Endothelial cell of umbilical vein (primary cell): Measurements from ENCODE around the gene CKB.

Source experiments
- CTCF ChIP-seq, 2 donors: IDR thresholded peaks; 1 replicate in 1 of 2; 2 replicates in 1 of 2; pipeline ENCODE4 v1.5.1; 2011; ENCODE audit warnings: low read length in 2 of 2, mild to moderate bottlenecking in 2 of 2, moderate library complexity in 2 of 2, control low read depth in 1 of 2, inconsistent platforms in 1 of 2, low read depth in 1 of 2; ENCODE audit not compliant: insufficient read depth in 1 of 2; ENCODE audit errors: extremely low read depth in 1 of 2
- EZH2 ChIP-seq: IDR thresholded peaks from 2 replicates; pipeline ENCODE4 v1.6.1; 2012; ENCODE audit warnings: borderline replicate concordance, low read depth, mild to moderate bottlenecking, moderate library complexity, low read length, inconsistent platforms; ENCODE audit not compliant: severe bottlenecking
- FOS ChIP-seq: IDR thresholded peaks from 2 replicates; pipeline ENCODE4 v1.6.1; 2011; ENCODE audit warnings: mild to moderate bottlenecking, low read length, moderate library complexity, borderline replicate concordance; ENCODE audit not compliant: insufficient read depth
- GATA2 ChIP-seq: IDR thresholded peaks from 2 replicates; pipeline ENCODE4 v1.7.0; 2011; ENCODE audit warnings: low read depth, mild to moderate bottlenecking, moderate library complexity, mixed read lengths, low read length; ENCODE audit not compliant: insufficient read length, insufficient read depth
- MYC ChIP-seq: IDR thresholded peaks from one replicate; pipeline ENCODE4 v1.6.1; 2011; ENCODE audit warnings: mild to moderate bottlenecking, low read depth, low read length
- POLR2A ChIP-seq: IDR thresholded peaks from 2 replicates; pipeline ENCODE4 v1.6.1; 2012; ENCODE audit warnings: low read depth, mild to moderate bottlenecking, control low read depth, low read length
- POLR2AphosphoS5 ChIP-seq: IDR thresholded peaks from 2 replicates; pipeline ENCODE4 v1.6.1; 2012; ENCODE audit warnings: low read depth, mild to moderate bottlenecking, control low read depth, low read length, moderate library complexity; ENCODE audit not compliant: insufficient read depth
- TF ChIP-seq, protein P1 (sequence below): IDR thresholded peaks from 2 replicates; pipeline ENCODE4 v1.6.1; 2011; ENCODE audit not compliant: insufficient read depth, insufficient read length

DNA sequence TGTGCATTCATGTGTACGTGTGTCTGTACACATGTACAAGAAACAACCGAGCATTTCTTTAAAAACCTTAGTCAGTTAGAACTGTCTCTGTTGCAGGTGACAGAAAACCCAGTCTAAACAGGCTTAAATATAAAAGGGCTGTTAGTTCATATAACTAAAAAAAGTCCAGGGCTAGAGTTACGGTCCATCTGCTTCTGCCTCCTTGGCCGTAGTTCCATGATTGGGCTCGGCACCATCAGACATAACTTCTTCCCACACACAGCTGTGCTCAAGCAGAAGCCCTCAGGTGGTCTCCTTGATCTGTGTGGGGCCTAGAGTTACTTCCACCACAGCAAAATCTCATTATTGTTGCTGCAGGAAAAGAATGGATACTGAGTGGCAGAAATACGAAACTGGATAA, 34.6 kb downstream of the CKB start:
- TF ChIP-seq CTCF (IDR thresholded peaks at IDR 0.05; ENCODE audit: extremely low read depth in 1 of 2, insufficient read depth in 1 of 2, low read depth in 1 of 2, low read length in 2 of 2) (no peak), POLR2AphosphoS5 (no peak), POLR2A (no peak), EZH2 (no peak), MYC (no peak), GATA2 (no peak), FOS (no peak)
- TF ChIP-seq, protein P1, sequence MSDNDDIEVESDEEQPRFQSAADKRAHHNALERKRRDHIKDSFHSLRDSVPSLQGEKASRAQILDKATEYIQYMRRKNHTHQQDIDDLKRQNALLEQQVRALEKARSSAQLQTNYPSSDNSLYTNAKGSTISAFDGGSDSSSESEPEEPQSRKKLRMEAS: no peak
